Keratinocyte (primary cell): Measurements from ENCODE around the gene MANSC4.

Experiments used
- EZH2 ChIP-seq: IDR thresholded peaks from one replicate; pipeline ENCODE4 v1.6.1; 2012; ENCODE audit warnings: inconsistent platforms, mild to moderate bottlenecking, low read length, moderate library complexity
- TF ChIP-seq, protein P1 (sequence below), 3 experiments: IDR thresholded peaks in 1 of 3; conservative IDR thresholded peaks in 1 of 3; optimal IDR thresholded peaks in 1 of 3; 2 replicates in 2 of 3; 3 replicates in 1 of 3; pipeline versions ENCODE3 to v1.5.1; 2011; ENCODE audit warnings: low read length in 3 of 3, mild to moderate bottlenecking in 3 of 3, moderate library complexity in 2 of 3, control low read depth in 1 of 3, inconsistent platforms in 1 of 3; ENCODE audit not compliant: insufficient read depth in 2 of 3; ENCODE audit errors: extremely low read depth in 1 of 3

DNA sequence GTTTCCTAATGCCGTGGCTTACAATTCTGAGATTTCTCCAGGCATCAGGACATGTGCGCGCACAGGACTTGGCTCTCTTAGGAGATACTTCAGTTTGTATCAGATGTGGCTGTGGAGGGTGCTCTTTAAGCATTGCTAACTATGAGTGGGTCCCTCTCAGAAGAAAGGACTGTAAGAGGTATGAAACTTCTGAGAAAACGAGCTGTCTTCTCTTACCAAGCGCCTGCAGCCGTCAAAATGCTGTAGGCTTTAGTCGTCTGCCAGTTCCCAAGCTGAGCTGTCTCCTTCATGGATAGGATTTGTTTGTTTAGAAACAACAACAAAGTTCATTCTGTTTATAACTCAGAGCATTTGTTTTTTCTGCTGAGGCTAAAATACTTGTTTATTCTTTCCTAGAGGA, 16.1 kb upstream of the MANSC4 start:
- no peak for TF ChIP-seq EZH2
- TF ChIP-seq, protein P1, sequence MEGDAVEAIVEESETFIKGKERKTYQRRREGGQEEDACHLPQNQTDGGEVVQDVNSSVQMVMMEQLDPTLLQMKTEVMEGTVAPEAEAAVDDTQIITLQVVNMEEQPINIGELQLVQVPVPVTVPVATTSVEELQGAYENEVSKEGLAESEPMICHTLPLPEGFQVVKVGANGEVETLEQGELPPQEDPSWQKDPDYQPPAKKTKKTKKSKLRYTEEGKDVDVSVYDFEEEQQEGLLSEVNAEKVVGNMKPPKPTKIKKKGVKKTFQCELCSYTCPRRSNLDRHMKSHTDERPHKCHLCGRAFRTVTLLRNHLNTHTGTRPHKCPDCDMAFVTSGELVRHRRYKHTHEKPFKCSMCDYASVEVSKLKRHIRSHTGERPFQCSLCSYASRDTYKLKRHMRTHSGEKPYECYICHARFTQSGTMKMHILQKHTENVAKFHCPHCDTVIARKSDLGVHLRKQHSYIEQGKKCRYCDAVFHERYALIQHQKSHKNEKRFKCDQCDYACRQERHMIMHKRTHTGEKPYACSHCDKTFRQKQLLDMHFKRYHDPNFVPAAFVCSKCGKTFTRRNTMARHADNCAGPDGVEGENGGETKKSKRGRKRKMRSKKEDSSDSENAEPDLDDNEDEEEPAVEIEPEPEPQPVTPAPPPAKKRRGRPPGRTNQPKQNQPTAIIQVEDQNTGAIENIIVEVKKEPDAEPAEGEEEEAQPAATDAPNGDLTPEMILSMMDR (optimal IDR thresholded peaks at IDR 0.05 in 1 of 3, IDR thresholded peaks at IDR 0.05 in 1 of 3, conservative IDR thresholded peaks at IDR 0.05 in 1 of 3; ENCODE audit: extremely low read depth in 1 of 3, insufficient read depth in 2 of 3, low read length in 3 of 3) = no peak
